T-cell (primary cell): ENCODE measurements around the gene OGFOD1. TPM values are rescaled to one million over a fixed set of nuclear protein-coding genes. Genes with fewer than 3 reads are reported as not detected.

Experiments used
- ATAC-seq, 4 experiments: fragments of 200-7000 bp in 3 of 4; fragments of 150-1000 bp in 1 of 4; cut with Tn5 transposase; replicated peaks in 1 of 4; 1 replicate in 3 of 4; 2 replicates in 1 of 4; pipeline ENCODE4 v1.10.0; 2021; ENCODE audit warnings: moderate library complexity in 3 of 4, mild to moderate bottlenecking in 2 of 4, moderate number of reproducible peaks in 1 of 4
- CTCF ChIA-PET, 2 donors: fragments of 300-600 bp; sonication (Branson Sonifier 250); formaldehyde crosslinking; loops; one replicate each; lab custom pipeline; 2022; ENCODE audit warnings: antibody characterized with exemption in 2 of 2; lab: Charles Lee
- POLR2A ChIA-PET, 2 donors: fragments of 300-600 bp; sonication (Branson Sonifier 250); formaldehyde crosslinking; loops; one replicate each; lab custom pipeline; 2022; ENCODE audit warnings: antibody characterized with exemption in 2 of 2; lab: Charles Lee
- DNase-seq, 35 experiments: peaks; one replicate each; pipeline versions ENCODE4 v3.0.0 to v3.0.0-alpha.2; 2013 to 2023
- H3K27ac ChIP-seq: one replicate; pipeline ENCODE4 v1.5.1; 2013; ENCODE audit warnings: low read length
- H3K27me3 ChIP-seq, 2 experiments: replicated peaks in 1 of 2; 1 replicate in 1 of 2; 2 replicates in 1 of 2; pipeline versions ENCODE4 v1.6.1 to v1.7.0; 2013; ENCODE audit warnings: low read length in 1 of 2, mixed read lengths in 1 of 2; ENCODE audit not compliant: control insufficient read depth in 2 of 2, insufficient read depth in 2 of 2; ENCODE audit errors: extremely low read depth in 1 of 2
- H3K36me3 ChIP-seq, 2 donors: 1 replicate in 1 of 2; 2 replicates in 1 of 2; pipeline versions ENCODE4 v1.6.1 to v1.7.0; 2013; ENCODE audit warnings: low read length in 1 of 2; ENCODE audit not compliant: control insufficient read depth in 2 of 2, insufficient read depth in 1 of 2; ENCODE audit errors: extremely low read depth in 1 of 2
- H3K4me1 ChIP-seq, 2 experiments: 1 replicate in 1 of 2; 2 replicates in 1 of 2; pipeline versions ENCODE4 v1.6.1 to v1.7.0; 2013; ENCODE audit warnings: low read length in 2 of 2, mixed read lengths in 1 of 2; ENCODE audit not compliant: insufficient read depth in 2 of 2, control insufficient read depth in 1 of 2; ENCODE audit errors: extremely low read depth in 1 of 2
- H3K4me3 ChIP-seq, 2 donors: 1 replicate in 1 of 2; 2 replicates in 1 of 2; pipeline versions ENCODE4 v1.5.1 to v1.7.0; 2013; ENCODE audit warnings: mild to moderate bottlenecking in 2 of 2, low read length in 1 of 2, moderate library complexity in 1 of 2; ENCODE audit not compliant: control insufficient read depth in 1 of 2; ENCODE audit errors: extremely low read depth in 1 of 2
- H3K9me3 ChIP-seq: 2 replicates; pipeline ENCODE4 v1.7.0; 2013
- H3K27ac Mint-ChIP-seq, 2 donors: one replicate each; pipeline ENCODE4 v1.8.0; 2020 to 2021; ENCODE audit warnings: mild to moderate bottlenecking in 2 of 2, mixed read lengths in 2 of 2
- H3K27me3 Mint-ChIP-seq, 2 donors: one replicate each; pipeline ENCODE4 v1.8.0; 2021 to 2022; ENCODE audit warnings: mixed read lengths in 2 of 2
- H3K36me3 Mint-ChIP-seq: one replicate; pipeline ENCODE4 v1.8.0; 2021; ENCODE audit warnings: mixed read lengths
- H3K4me1 Mint-ChIP-seq, 3 donors: one replicate each; pipeline ENCODE4 v1.8.0; 2020 to 2022; ENCODE audit warnings: mixed read lengths in 3 of 3, mild to moderate bottlenecking in 1 of 3
- H3K4me3 Mint-ChIP-seq, 3 donors: one replicate each; pipeline ENCODE4 v1.8.0; 2020 to 2022; ENCODE audit warnings: mild to moderate bottlenecking in 3 of 3, mixed read lengths in 3 of 3, moderate library complexity in 3 of 3
- H3K9me3 Mint-ChIP-seq, 3 donors: one replicate each; pipeline ENCODE4 v1.8.0; 2020 to 2022; ENCODE audit warnings: mixed read lengths in 3 of 3
- WGBS: methylation state at CpG from one replicate; pipeline ENCODE4 v1.1.5; 2013; ENCODE audit warnings: missing lambda C conversion rate; ENCODE audit not compliant: insufficient coverage; 5-methylcytosine and 5-hydroxymethylcytosine counted together
- total RNA-seq, 35 experiments: library from RNA in 6 of 35; stranded (reverse) in 6 of 35; fragments of 120-200 nt in 1 of 35; gene quantifications; one replicate each; pipeline versions ENCODE4 v1.2.1 to v1.2.4 and lab custom pipeline; 2013 to 2026

The OGFOD1 gene
- total RNA-seq, 5 donors from 2014 or later (not counting 1 experiment from before 2014, with no cell fraction given), result 18.1 to 49.9 (median 47.5) TPM

- H3K27me3 Mint-ChIP-seq, result no peaks in the 10 kb centered on the region
- ChIA-PET CTCF (no interaction called here), POLR2A (no interaction called here)
- H3K4me1 Mint-ChIP-seq, result no peaks in the 10 kb centered on the region
- Histone ChIP-seq H3K4me1 (no peaks in the 10 kb centered on the region), H3K36me3 (peaks cover 5 to 86% of the 10 kb centered on the region in 2 donors), H3K9me3 (no peaks in the 10 kb centered on the region), H3K27me3 (no peaks in the 10 kb centered on the region), H3K27ac (no peak overlapping the region), H3K4me3 (no peak overlapping the region)
- H3K9me3 Mint-ChIP-seq, result no peaks in the 10 kb centered on the region
- ATAC-seq, result no peak
- H3K27ac Mint-ChIP-seq, result no peak overlapping the region
- no peak overlapping the region for H3K4me3 Mint-ChIP-seq
- H3K36me3 Mint-ChIP-seq, result peaks cover 57% of the 10 kb centered on the region
- no CpG with 5 or more reads among the region's 3 CpGs for WGBS
- DNase-seq, result no peak
Measured at GRCh38 chr16:56470232-56470631, 18.9 kb downstream of the OGFOD1 start.

GRCh38 chr16:56470666-56471065 lies 19.3 kb downstream of the OGFOD1 start:
- H3K4me1 Mint-ChIP-seq, result no peaks in the 10 kb centered on the region
- POLR2A ChIA-PET, result no interaction called here
- no peak overlapping the region for H3K27ac Mint-ChIP-seq

GRCh38 chr16:56475201-56475600 lies 23.8 kb downstream of the OGFOD1 start:
- ATAC-seq (no peak), DNase-seq (no peak)
- H3K9me3 ChIP-seq, result no peaks in the 10 kb centered on the region
- H3K36me3 ChIP-seq, result peaks cover 7 to 75% of the 10 kb centered on the region in 2 donors
- H3K27ac ChIP-seq, result no peak overlapping the region
- no peak overlapping the region for H3K27ac Mint-ChIP-seq
- H3K27me3 ChIP-seq, result no peaks in the 10 kb centered on the region
- no peaks in the 10 kb centered on the region for H3K4me1 ChIP-seq
- ChIA-PET POLR2A (no interaction called here), CTCF (interaction anchor here in 1 of 2 donors (1.2 kb wide), 1 partner anchor 10 kb away, joined by 3 read pairs; no protein-coding TSS in a partner anchor)
- H3K4me3 Mint-ChIP-seq, result no peak overlapping the region
- no peaks in the 10 kb centered on the region for H3K9me3 Mint-ChIP-seq
- H3K4me1 Mint-ChIP-seq, result peaks cover 4 to 8% (median 6%) of the 10 kb centered on the region in 3 donors
- no CpG with 5 or more reads among the region's 2 CpGs for WGBS
- H3K4me3 ChIP-seq, result no peak overlapping the region
- no peaks in the 10 kb centered on the region for H3K27me3 Mint-ChIP-seq
- peaks cover 48% of the 10 kb centered on the region for H3K36me3 Mint-ChIP-seq

More at GRCh38 chr16:56470666-56471065, 19.3 kb downstream of the OGFOD1 start:
- H3K4me3 ChIP-seq, result no peak overlapping the region
- ATAC-seq (no peak), DNase-seq (no peak)
- Mint-ChIP-seq H3K27me3 (no peaks in the 10 kb centered on the region), H3K9me3 (no peaks in the 10 kb centered on the region), H3K36me3 (peaks cover 57% of the 10 kb centered on the region), H3K4me3 (no peak overlapping the region)
- no peaks in the 10 kb centered on the region for H3K27me3 ChIP-seq
- WGBS, result 100% methylated on average over 1 of the region's 1 CpG
- H3K9me3 ChIP-seq, result no peaks in the 10 kb centered on the region
- no peak overlapping the region for H3K27ac ChIP-seq
- H3K36me3 ChIP-seq, result peaks cover 9 to 87% of the 10 kb centered on the region in 2 donors
- H3K4me1 ChIP-seq, result no peaks in the 10 kb centered on the region
- CTCF ChIA-PET, result interaction anchor here in 1 of 2 donors (0.7 kb wide), 1 partner anchor 10 kb away, joined by 5 read pairs; no protein-coding TSS in a partner anchor

GRCh38 chr16:56477096-56477878 lies 25.9 kb downstream of the OGFOD1 start:
- CTCF ChIA-PET, result interaction anchor here in 1 of 2 donors (0.7 kb wide), 1 partner anchor 1858 kb away, joined by 3 read pairs; no protein-coding TSS in a partner anchor
- Histone ChIP-seq H3K4me3 (no peak overlapping the region), H3K27ac (no peak overlapping the region), H3K27me3 (no peaks in the 10 kb centered on the region), H3K4me1 (no peaks in the 10 kb centered on the region), H3K36me3 (peaks cover 11 to 73% of the 10 kb centered on the region in 2 donors), H3K9me3 (no peaks in the 10 kb centered on the region)
- Mint-ChIP-seq H3K27ac (peak overlapping the region; percentile 39 to 66), H3K36me3 (peaks cover 43% of the 10 kb centered on the region), H3K4me3 (no peak overlapping the region), H3K9me3 (no peaks in the 10 kb centered on the region), H3K27me3 (no peaks in the 10 kb centered on the region), H3K4me1 (peaks cover 4 to 8% (median 6%) of the 10 kb centered on the region in 3 donors)
- POLR2A ChIA-PET, result interaction anchor here in 1 of 2 donors (0.7 kb wide), 1 partner anchor 324 kb away, joined by 5 read pairs; no protein-coding TSS in a partner anchor
- no CpG with 5 or more reads among the region's 2 CpGs for WGBS
- ATAC-seq, result no peak
- no peak for DNase-seq

- H3K9me3 ChIP-seq, result no peaks in the 10 kb centered on the region
- Mint-ChIP-seq H3K4me3 (no peak overlapping the region), H3K27ac (peak overlapping the region in 1 of 2 donors; percentile 11), H3K36me3 (peaks cover 44% of the 10 kb centered on the region), H3K27me3 (no peaks in the 10 kb centered on the region), H3K9me3 (no peaks in the 10 kb centered on the region), H3K4me1 (peaks cover 4 to 8% (median 6%) of the 10 kb centered on the region in 3 donors)
- H3K4me3 ChIP-seq, result no peak overlapping the region
- no peaks in the 10 kb centered on the region for H3K4me1 ChIP-seq
- H3K36me3 ChIP-seq, result peaks cover 11 to 73% of the 10 kb centered on the region in 2 donors
- ChIA-PET CTCF (no interaction called here), POLR2A (no interaction called here)
- H3K27ac ChIP-seq, result no peak overlapping the region
- no CpG with 5 or more reads among the region's 2 CpGs for WGBS
- DNase-seq (no peak), ATAC-seq (no peak)
- no peaks in the 10 kb centered on the region for H3K27me3 ChIP-seq
Measured at GRCh38 chr16:56478281-56479049, 27.1 kb downstream of the OGFOD1 start.

- H3K4me1 ChIP-seq, result no peaks in the 10 kb centered on the region
- WGBS, result 92% methylated on average over 1 of the region's 2 CpGs
- no peaks in the 10 kb centered on the region for H3K9me3 ChIP-seq
- Mint-ChIP-seq H3K4me3 (no peak overlapping the region), H3K27me3 (no peaks in the 10 kb centered on the region), H3K4me1 (peaks cover 4 to 8% (median 6%) of the 10 kb centered on the region in 3 donors), H3K9me3 (no peaks in the 10 kb centered on the region), H3K36me3 (peaks cover 45% of the 10 kb centered on the region), H3K27ac (peak overlapping the region; percentile 1 to 2)
- POLR2A ChIA-PET, result no interaction called here
- no peak for ATAC-seq
- CTCF ChIA-PET, result no interaction called here
- no peak for DNase-seq
- no peak overlapping the region for H3K4me3 ChIP-seq
- H3K27me3 ChIP-seq, result no peaks in the 10 kb centered on the region
- H3K27ac ChIP-seq, result no peak overlapping the region
- peaks cover 13 to 73% of the 10 kb centered on the region in 2 donors for H3K36me3 ChIP-seq
Measured at GRCh38 chr16:56479469-56479868, 28.1 kb downstream of the OGFOD1 start.
